Left ventricle myocardium inferior (tissue), 1 donor: ENCODE measurements around the gene GPR158. TPM values are rescaled to one million over a fixed set of nuclear protein-coding genes. Genes with fewer than 3 reads are reported as not detected.

Source experiments
- DNase-seq: peaks from one replicate; pipeline ENCODE4 v3.0.0-alpha.2; 2020
- H3K27ac ChIP-seq: fragments of 200-600 bp; replicated peaks from 2 replicates; pipeline ENCODE4 v1.8.0; 2021
- H3K27me3 ChIP-seq: fragments of 200-600 bp; 2 replicates; pipeline ENCODE4 v1.8.0; 2021; ENCODE audit warnings: low read depth
- H3K36me3 ChIP-seq: fragments of 200-600 bp; 2 replicates; pipeline ENCODE4 v1.8.0; 2021
- H3K4me1 ChIP-seq: fragments of 200-600 bp; 2 replicates; pipeline ENCODE4 v1.8.0; 2021
- H3K4me3 ChIP-seq: fragments of 200-600 bp; 2 replicates; pipeline ENCODE4 v1.8.0; 2021; ENCODE audit warnings: mild to moderate bottlenecking, moderate library complexity
- H3K9me3 ChIP-seq: fragments of 200-600 bp; replicated peaks from 2 replicates; pipeline ENCODE4 v1.8.0; 2021
- CTCF ChIP-seq: fragments of 200-600 bp; IDR thresholded peaks from 2 replicates; pipeline ENCODE4 v1.8.0; 2021; ENCODE audit warnings: antibody characterized with exemption, mild to moderate bottlenecking, borderline replicate concordance
- intact Hi-C: fragments of 100-400 bp; cut with micrococcal nuclease; formaldehyde crosslinking; loops from one replicate; pipeline ENCODE4 v1.11.0; 2022
- total RNA-seq: library from RNA; stranded (reverse); fragmentation: NEBNext Ultra II Directional; extraction: Animal tissue kit (Norgen Biotek cat#: 25700); gene quantifications from one replicate; pipeline ENCODE4 v1.2.1, GENCODE V29; 2021
- donor health status: DM: no; HTN: yes; CAD: no; lungs with severe emphysema.

The GPR158 gene
- total RNA-seq, 1 donor from 2014 or later: not detected

GRCh38 chr10:25616903-25617592, 442.2 kb downstream of the GPR158 start:
- intact Hi-C loops: no loop called here
- no peaks in the 10 kb centered on the region for H3K36me3 ChIP-seq
- H3K27me3 ChIP-seq: peaks cover 5% of the 10 kb centered on the region
- no peak overlapping the region for H3K27ac ChIP-seq
- H3K9me3 ChIP-seq: peaks cover 12% of the 10 kb centered on the region
- H3K4me1 ChIP-seq: no peaks in the 10 kb centered on the region
- TF ChIP-seq CTCF: no peak
- no peak overlapping the region for H3K4me3 ChIP-seq
- no peak for DNase-seq

GRCh38 chr10:25627606-25628005, 452.8 kb downstream of the GPR158 start:
- H3K4me1 ChIP-seq: no peaks in the 10 kb centered on the region
- peaks cover 5% of the 10 kb centered on the region for H3K9me3 ChIP-seq
- H3K27me3 ChIP-seq: no peaks in the 10 kb centered on the region
- no peak for TF ChIP-seq CTCF
- intact Hi-C loops: no loop called here
- no peak for DNase-seq
- no peak overlapping the region for H3K4me3 ChIP-seq
- no peak overlapping the region for H3K27ac ChIP-seq
- no peaks in the 10 kb centered on the region for H3K36me3 ChIP-seq

GRCh38 chr10:25629333-25629732, 454.5 kb downstream of the GPR158 start:
- Histone ChIP-seq H3K4me1 (no peaks in the 10 kb centered on the region), H3K9me3 (peaks cover 5% of the 10 kb centered on the region), H3K4me3 (no peak overlapping the region), H3K36me3 (no peaks in the 10 kb centered on the region), H3K27ac (no peak overlapping the region), H3K27me3 (peaks cover 3% of the 10 kb centered on the region)
- no peak for DNase-seq
- no peak for TF ChIP-seq CTCF
- intact Hi-C loops: no loop called here

- H3K27ac ChIP-seq: no peak overlapping the region
- no peak for TF ChIP-seq CTCF
- no peaks in the 10 kb centered on the region for H3K4me1 ChIP-seq
- no peaks in the 10 kb centered on the region for H3K36me3 ChIP-seq
- peaks cover 3% of the 10 kb centered on the region for H3K27me3 ChIP-seq
- no peak overlapping the region for H3K4me3 ChIP-seq
- DNase-seq: no peak
- intact Hi-C loops: no loop called here
- H3K9me3 ChIP-seq: no peaks in the 10 kb centered on the region
Measured at GRCh38 chr10:25631471-25631870, 456.7 kb downstream of the GPR158 start.

GRCh38 chr10:25632802-25633201, 458.0 kb downstream of the GPR158 start:
- no peak overlapping the region for H3K4me3 ChIP-seq
- H3K9me3 ChIP-seq: no peaks in the 10 kb centered on the region
- no peaks in the 10 kb centered on the region for H3K4me1 ChIP-seq
- peaks cover 3% of the 10 kb centered on the region for H3K27me3 ChIP-seq
- no peaks in the 10 kb centered on the region for H3K36me3 ChIP-seq
- TF ChIP-seq CTCF: no peak
- H3K27ac ChIP-seq: no peak overlapping the region
- intact Hi-C loops: no loop called here
- no peak for DNase-seq
